Trophoblast cell (in vitro differentiated cells and primary cell): ENCODE results near the gene ZP3.
"Not testable (repeated sequence)": the region's sequence is repeated elsewhere in the genome, so short reads cannot be mapped to it uniquely, and the experiment has no call there.

Source experiments
- DNase-seq, 2 donors: peaks; one replicate each; pipeline ENCODE4 v3.0.0-alpha.2; 2016
- H2AFZ ChIP-seq: 2 replicates; pipeline ENCODE4 v1.6.1; 2013; ENCODE audit warnings: low read length, moderate library complexity, mild to moderate bottlenecking; ENCODE audit not compliant: insufficient read depth, poor library complexity
- H2AK5ac ChIP-seq: 2 replicates; pipeline ENCODE4 v1.6.1; 2013; ENCODE audit warnings: mild to moderate bottlenecking, low read length
- H2BK120ac ChIP-seq: 2 replicates; pipeline ENCODE4 v1.6.1; 2013; ENCODE audit warnings: low read length, mild to moderate bottlenecking, moderate library complexity; ENCODE audit not compliant: insufficient read depth, poor library complexity
- H2BK12ac ChIP-seq: 2 replicates; pipeline ENCODE4 v1.6.1; 2013; ENCODE audit warnings: mild to moderate bottlenecking, low read length, moderate library complexity
- H2BK5ac ChIP-seq: 2 replicates; pipeline ENCODE4 v1.6.1; 2013; ENCODE audit warnings: low read length, low read depth, moderate library complexity, mild to moderate bottlenecking; ENCODE audit not compliant: poor library complexity
- H3K14ac ChIP-seq: 2 replicates; pipeline ENCODE4 v1.6.1; 2013; ENCODE audit warnings: mild to moderate bottlenecking, low read length
- H3K18ac ChIP-seq: 2 replicates; pipeline ENCODE4 v1.6.1; 2013; ENCODE audit warnings: mild to moderate bottlenecking, low read length
- H3K23ac ChIP-seq: 2 replicates; pipeline ENCODE4 v1.6.1; 2013; ENCODE audit warnings: low read length
- H3K27ac ChIP-seq: 2 replicates; pipeline ENCODE4 v1.5.1; 2013; ENCODE audit warnings: low read depth, mild to moderate bottlenecking, inconsistent platforms, low read length, moderate library complexity
- H3K27me3 ChIP-seq: 2 replicates; pipeline ENCODE4 v1.6.1; 2013; ENCODE audit warnings: inconsistent platforms, mild to moderate bottlenecking, low read length, moderate library complexity; ENCODE audit not compliant: insufficient read depth
- H3K36me3 ChIP-seq, 2 experiments: 1 replicate in 1 of 2; 2 replicates in 1 of 2; pipeline ENCODE4 v1.6.1; 2013; ENCODE audit warnings: low read length in 2 of 2, mild to moderate bottlenecking in 2 of 2, moderate library complexity in 1 of 2; ENCODE audit not compliant: insufficient read depth in 2 of 2, control insufficient read depth in 1 of 2
- H3K4ac ChIP-seq: 2 replicates; pipeline ENCODE4 v1.6.1; 2013; ENCODE audit warnings: low read depth, mild to moderate bottlenecking, low read length, moderate library complexity
- H3K4me1 ChIP-seq, 2 experiments: 1 replicate in 1 of 2; 2 replicates in 1 of 2; pipeline ENCODE4 v1.6.1; 2013; ENCODE audit warnings: low read length in 2 of 2, mild to moderate bottlenecking in 2 of 2, moderate library complexity in 1 of 2; ENCODE audit not compliant: insufficient read depth in 2 of 2, control insufficient read depth in 1 of 2
- H3K4me2 ChIP-seq: 2 replicates; pipeline ENCODE4 v1.6.1; 2013; ENCODE audit warnings: inconsistent platforms, mild to moderate bottlenecking, low read length, moderate library complexity
- H3K4me3 ChIP-seq: 2 replicates; pipeline ENCODE4 v1.5.1; 2013; ENCODE audit warnings: mild to moderate bottlenecking, low read depth, low read length, inconsistent platforms
- H3K79me1 ChIP-seq: one replicate; pipeline ENCODE4 v1.6.1; 2013; ENCODE audit warnings: low read length
- H3K79me2 ChIP-seq: 2 replicates; pipeline ENCODE4 v1.6.1; 2013; ENCODE audit warnings: low read length, mild to moderate bottlenecking; ENCODE audit not compliant: control insufficient read depth, insufficient read depth, poor library complexity
- H3K9ac ChIP-seq: 2 replicates; pipeline ENCODE4 v1.6.1; 2013; ENCODE audit warnings: mild to moderate bottlenecking, low read length
- H3K9me3 ChIP-seq: 2 replicates; pipeline ENCODE4 v1.6.1; 2013; ENCODE audit warnings: low read depth, mild to moderate bottlenecking, control low read depth, inconsistent platforms, low read length; ENCODE audit not compliant: insufficient read depth
- H4K12ac ChIP-seq: 2 replicates; pipeline ENCODE4 v1.6.1; 2013; ENCODE audit warnings: low read depth, mild to moderate bottlenecking, low read length, moderate library complexity
- H4K8ac ChIP-seq: 2 replicates; pipeline ENCODE4 v1.6.1; 2013; ENCODE audit warnings: low read depth, mild to moderate bottlenecking, low read length, moderate library complexity
- H4K91ac ChIP-seq: one replicate; pipeline ENCODE4 v1.6.1; 2013; ENCODE audit warnings: low read depth, mild to moderate bottlenecking, low read length, moderate library complexity
- WGBS: extraction: QIAGEN DNeasy Blood & Tissue Kit; methylation state at CpG from one replicate; pipeline ENCODE4 v1.1.7; 2013; ENCODE audit warnings: missing lambda C conversion rate; ENCODE audit not compliant: insufficient read length, insufficient coverage; ENCODE audit errors: extremely low coverage; 5-methylcytosine and 5-hydroxymethylcytosine counted together

ZP3 gene

DNA sequence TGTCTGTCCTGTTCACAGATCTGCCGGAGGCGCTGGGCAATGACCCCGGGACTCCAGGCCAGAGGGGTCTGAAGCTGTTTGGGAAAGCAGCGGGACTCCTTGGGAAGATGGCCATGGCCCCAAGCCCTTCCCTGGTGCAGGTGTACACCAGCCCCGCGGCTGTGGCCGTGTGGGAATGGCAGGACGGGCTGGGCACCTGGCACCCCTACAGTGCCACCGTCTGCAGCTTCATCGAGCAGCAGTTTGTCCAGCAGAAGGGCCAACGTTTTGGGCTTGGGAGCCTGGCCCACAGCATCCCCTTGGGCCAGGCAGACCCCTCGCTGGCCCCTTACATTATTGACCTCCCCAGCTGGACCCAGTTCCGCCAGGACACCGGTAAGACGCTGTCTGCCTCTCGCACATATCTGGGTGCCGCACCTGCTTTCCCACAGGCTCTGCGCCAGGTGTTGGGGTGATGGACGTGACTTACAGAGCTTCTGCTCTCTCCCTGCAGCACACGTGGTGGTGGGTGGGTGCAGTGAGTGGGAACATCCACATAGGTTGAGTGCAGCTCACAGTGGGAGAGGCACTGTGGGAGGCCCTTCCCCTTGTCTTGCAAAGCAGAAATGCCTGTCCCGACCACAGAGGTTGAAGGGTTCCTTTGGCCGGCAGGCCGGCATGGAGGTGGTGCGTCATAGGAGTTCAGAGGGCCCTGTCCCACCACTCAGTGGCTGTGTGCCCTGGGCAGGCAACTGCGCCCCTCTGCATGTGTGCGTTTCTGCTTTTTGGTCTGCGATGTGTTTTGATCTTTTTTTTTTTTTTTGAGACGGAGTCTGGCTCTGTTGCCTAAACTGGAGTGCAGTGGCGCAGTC, 55.9 kb downstream of the ZP3 start:
- H3K14ac ChIP-seq, H3K18ac ChIP-seq, H2BK5ac ChIP-seq, H4K91ac ChIP-seq, H2AK5ac ChIP-seq, H3K27ac ChIP-seq, H3K4me2 ChIP-seq, H3K9ac ChIP-seq, H3K9me3 ChIP-seq, H3K79me1 ChIP-seq, H3K79me2 ChIP-seq, DNase-seq, H3K4me1 ChIP-seq, H2AFZ ChIP-seq, H4K12ac ChIP-seq, H3K23ac ChIP-seq, H3K27me3 ChIP-seq, H2BK120ac ChIP-seq, H3K4ac ChIP-seq, H4K8ac ChIP-seq, H2BK12ac ChIP-seq, H3K4me3 ChIP-seq: not testable (repeated sequence)
- no CpG with 5 or more reads among the region's 29 CpGs for WGBS
- peaks cover 14 to 17% of the 10 kb centered on the region in 2 experiments for H3K36me3 ChIP-seq

DNA sequence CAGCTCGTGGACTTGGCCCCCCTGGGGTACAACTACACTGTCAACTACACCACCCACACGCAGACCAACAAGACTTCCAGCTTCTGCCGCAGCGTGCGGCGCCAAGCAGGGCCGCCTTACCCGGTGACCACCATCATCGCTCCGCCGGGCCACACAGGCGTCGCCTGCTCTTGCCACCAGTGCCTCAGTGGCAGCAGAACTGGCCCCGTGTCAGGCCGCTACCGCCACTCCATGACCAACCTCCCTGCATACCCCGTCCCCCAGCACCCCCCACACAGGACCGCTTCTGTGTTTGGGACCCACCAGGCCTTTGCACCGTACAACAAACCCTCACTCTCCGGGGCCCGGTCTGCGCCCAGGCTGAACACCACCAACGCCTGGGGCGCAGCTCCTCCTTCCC, 57.9 kb downstream of the ZP3 start:
- H3K27ac ChIP-seq, H2AFZ ChIP-seq, H2AK5ac ChIP-seq, H3K9ac ChIP-seq, H3K4me2 ChIP-seq, H3K79me1 ChIP-seq, H3K23ac ChIP-seq, H3K27me3 ChIP-seq, H2BK12ac ChIP-seq, H3K9me3 ChIP-seq, H3K4me3 ChIP-seq, H2BK5ac ChIP-seq, H4K91ac ChIP-seq, H4K8ac ChIP-seq, H3K4ac ChIP-seq, H3K79me2 ChIP-seq, H3K14ac ChIP-seq, H3K4me1 ChIP-seq, H4K12ac ChIP-seq, H2BK120ac ChIP-seq, DNase-seq, H3K18ac ChIP-seq: not testable (repeated sequence)
- no CpG with 5 or more reads among the region's 24 CpGs for WGBS
- peaks cover 13 to 15% of the 10 kb centered on the region in 2 experiments for H3K36me3 ChIP-seq

- not testable (repeated sequence) for H3K79me2 ChIP-seq, H3K27ac ChIP-seq, DNase-seq, H3K9me3 ChIP-seq, H2AK5ac ChIP-seq, H2BK120ac ChIP-seq, H3K79me1 ChIP-seq, H4K91ac ChIP-seq, H3K27me3 ChIP-seq, H2BK5ac ChIP-seq, H4K8ac ChIP-seq, H3K4me3 ChIP-seq, H3K23ac ChIP-seq, H2BK12ac ChIP-seq, H2AFZ ChIP-seq, H3K9ac ChIP-seq, H3K4ac ChIP-seq, H3K14ac ChIP-seq, H3K4me2 ChIP-seq, H3K18ac ChIP-seq, H4K12ac ChIP-seq, H3K4me1 ChIP-seq
- peaks cover 13 to 15% of the 10 kb centered on the region in 2 experiments for H3K36me3 ChIP-seq
- WGBS, result no CpG with 5 or more reads among the region's 17 CpGs
Measured at GRCh38 chr7:76483081-76483480, 58.3 kb downstream of the ZP3 start.

DNA sequence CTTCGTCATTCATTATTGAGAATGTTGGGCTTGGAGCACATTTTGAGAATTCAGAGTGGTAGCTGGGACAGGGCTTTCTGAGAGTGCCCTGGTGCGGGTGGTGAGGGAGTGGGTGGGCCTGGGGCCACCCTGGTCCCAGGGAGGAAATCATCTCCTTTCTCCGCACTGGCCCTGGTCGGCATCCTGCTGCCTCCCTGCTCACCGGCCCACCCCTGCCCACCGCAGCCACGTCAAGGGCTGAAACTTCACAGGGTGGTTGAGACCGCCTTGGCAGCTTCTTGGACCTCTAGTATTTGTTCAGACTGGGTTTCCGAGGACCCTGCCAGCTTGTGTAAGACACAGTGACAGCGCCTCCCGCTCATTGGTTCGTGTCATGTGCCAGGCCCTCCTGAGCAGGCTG, 59.7 kb downstream of the ZP3 start:
- not testable (repeated sequence) for H3K79me2 ChIP-seq, H3K18ac ChIP-seq, H2BK120ac ChIP-seq, H2BK5ac ChIP-seq, H4K8ac ChIP-seq, H3K4me2 ChIP-seq, H2AFZ ChIP-seq, H3K4me1 ChIP-seq, H4K12ac ChIP-seq, H3K4ac ChIP-seq, H3K9me3 ChIP-seq, H3K79me1 ChIP-seq, H3K14ac ChIP-seq, H2AK5ac ChIP-seq, H4K91ac ChIP-seq, H3K23ac ChIP-seq, H3K4me3 ChIP-seq, DNase-seq, H3K27ac ChIP-seq, H3K9ac ChIP-seq, H2BK12ac ChIP-seq, H3K27me3 ChIP-seq
- no CpG with 5 or more reads among the region's 12 CpGs for WGBS
- peaks cover 13 to 15% of the 10 kb centered on the region in 2 experiments for H3K36me3 ChIP-seq
